ENCODE results near the gene FEM1B. TPM values are rescaled to one million over a fixed set of nuclear protein-coding genes. Genes with fewer than 3 reads are reported as not detected.

FEM1B gene
- total RNA-seq, 1 experiment from 2014 or later = 24.7 TPM

- no peak for DNase-seq (ENCODE audit: low spot score)
Observed at GRCh38 chr15:68322796-68323195, 45.3 kb downstream of the FEM1B start.

DNA sequence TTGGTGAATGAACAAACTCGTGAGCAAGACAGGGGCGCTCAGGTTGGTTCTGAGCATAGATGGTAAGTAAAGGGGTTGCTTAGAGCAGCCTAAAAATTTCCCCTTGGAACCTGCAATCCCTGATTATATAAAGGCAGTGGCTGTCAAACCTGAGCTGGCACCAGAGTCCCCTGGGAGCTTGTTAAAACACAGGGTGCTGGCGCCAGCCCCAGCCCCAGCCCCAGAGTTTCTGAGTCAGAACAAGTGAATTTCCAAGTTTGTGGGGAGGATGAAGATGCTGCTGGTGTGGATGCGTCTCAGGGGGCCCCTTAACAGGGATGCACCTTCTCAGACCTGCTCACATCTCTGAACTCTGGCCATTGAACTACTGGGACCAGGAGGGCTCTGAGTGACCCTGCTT, 48.2 kb downstream of the FEM1B start:
- DNase-seq (ENCODE audit: low spot score) = peak; percentile 39

DNA sequence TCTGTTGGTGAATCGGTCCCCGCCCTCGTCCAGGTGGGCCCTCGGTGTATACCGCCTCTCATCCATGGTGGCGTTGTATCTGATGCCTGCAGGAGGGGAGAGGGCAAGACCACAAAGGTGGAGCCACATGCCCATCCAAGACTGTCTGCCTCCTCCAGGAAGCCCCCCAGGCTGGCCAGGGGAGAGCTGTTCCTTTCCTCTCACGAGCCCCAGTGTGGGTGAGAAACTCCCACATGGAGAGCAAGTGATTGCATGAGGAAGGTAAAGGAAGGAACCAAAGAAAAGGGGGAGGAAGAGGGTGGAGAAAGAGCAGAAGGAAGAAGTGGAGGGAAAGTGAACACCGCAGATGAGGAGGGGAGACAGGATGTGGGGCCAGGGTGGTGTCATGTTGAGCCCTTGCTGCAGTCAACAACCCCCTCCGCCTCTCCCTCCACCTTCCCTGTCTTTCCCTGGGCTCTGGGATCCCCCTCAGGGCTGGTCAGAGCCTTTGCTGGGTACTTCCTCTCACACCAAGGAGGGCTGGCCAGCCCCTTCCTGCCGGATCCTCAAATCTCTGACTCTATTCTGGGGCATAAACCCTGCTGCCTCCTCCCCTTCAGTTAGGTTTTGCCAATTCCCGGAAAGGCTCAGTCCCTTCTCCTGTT, 49.3 kb downstream of the FEM1B start:
- DNase-seq (ENCODE audit: low spot score) = no peak

DNA sequence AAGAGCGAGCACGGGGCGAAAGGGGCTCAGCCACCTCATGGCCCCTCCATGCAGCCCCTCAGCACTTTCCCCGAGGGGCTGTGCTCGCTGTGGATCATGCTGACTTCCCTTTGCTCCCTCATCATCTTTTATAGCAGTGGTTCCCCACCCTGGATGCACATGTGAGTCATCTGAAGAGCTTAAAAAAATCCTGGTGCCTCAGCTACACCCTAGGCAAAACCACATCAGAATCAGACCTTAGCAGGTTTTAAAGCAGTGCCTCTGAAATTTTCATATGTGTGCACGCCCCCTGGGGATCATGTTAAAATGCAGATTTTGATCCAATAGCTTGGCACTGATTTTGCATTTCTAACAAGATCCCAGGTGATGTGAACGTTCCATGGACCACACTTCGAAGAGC, 50.9 kb downstream of the FEM1B start:
- peak; percentile 35 for DNase-seq (ENCODE audit: low spot score)

- DNase-seq (ENCODE audit: low spot score) = no peak
Observed at GRCh38 chr15:68328964-68329363, 51.4 kb downstream of the FEM1B start.

GRCh38 chr15:68330416-68330815, 52.9 kb downstream of the FEM1B start:
- DNase-seq (ENCODE audit: low spot score) = no peak

- DNase-seq (ENCODE audit: low spot score) = no peak
Observed at GRCh38 chr15:68330901-68331300, 53.4 kb downstream of the FEM1B start.

GRCh38 chr15:68332266-68332665, 54.7 kb downstream of the FEM1B start:
- no peak for DNase-seq (ENCODE audit: low spot score)

- peak; percentile 54 for DNase-seq (ENCODE audit: low spot score)
Observed at GRCh38 chr15:68333775-68334470, 56.4 kb downstream of the FEM1B start.

- DNase-seq (ENCODE audit: low spot score) = peak; percentile 70
Observed at GRCh38 chr15:68334661-68335124, 57.1 kb downstream of the FEM1B start.

- DNase-seq (ENCODE audit: low spot score) = peak; percentile 90
Observed at GRCh38 chr15:68335251-68335650, 57.7 kb downstream of the FEM1B start.

GRCh38 chr15:68335655-68336054, 58.1 kb downstream of the FEM1B start:
- DNase-seq (ENCODE audit: low spot score) = no peak

DNA sequence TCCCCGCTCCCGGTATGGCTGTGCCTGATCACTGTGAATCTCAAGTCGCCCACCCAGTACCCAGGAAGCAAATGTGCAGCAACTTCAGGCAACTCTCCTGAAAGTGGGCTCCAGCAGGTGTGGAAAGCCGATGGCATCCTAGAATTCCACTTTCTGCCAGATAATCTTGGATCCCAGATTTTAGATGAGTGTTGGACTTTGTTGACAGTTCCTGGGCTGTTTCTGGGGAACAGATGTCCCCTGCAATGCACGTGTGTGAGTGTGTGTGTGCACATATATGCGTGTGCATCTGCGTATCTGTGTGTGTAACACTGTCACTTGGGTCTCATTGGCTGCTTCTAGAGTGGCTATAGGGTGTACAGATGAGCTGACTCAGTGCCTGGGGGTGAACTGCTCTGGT, 59.0 kb downstream of the FEM1B start:
- no peak for DNase-seq (ENCODE audit: low spot score)

DNA sequence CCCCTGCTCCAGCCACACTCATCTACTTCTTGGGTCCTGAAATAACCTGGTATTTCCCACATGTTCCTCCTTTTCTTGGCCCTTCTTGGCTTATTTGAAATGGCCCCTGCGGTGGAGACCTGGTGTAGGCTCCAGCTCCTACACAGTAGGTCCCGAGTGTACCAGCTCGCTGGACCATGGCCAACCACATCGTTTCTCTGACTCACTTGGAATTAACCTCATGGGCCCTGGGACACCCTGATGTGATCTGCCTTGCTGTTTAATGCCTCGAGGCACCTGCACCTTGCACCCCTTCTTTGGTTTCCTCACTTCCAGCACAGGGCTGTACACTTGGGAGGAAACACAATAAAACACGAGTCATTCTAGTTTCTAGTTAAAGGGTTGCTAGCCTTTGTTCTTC, 60.3 kb downstream of the FEM1B start:
- peak; percentile 40 for DNase-seq (ENCODE audit: low spot score)

DNA sequence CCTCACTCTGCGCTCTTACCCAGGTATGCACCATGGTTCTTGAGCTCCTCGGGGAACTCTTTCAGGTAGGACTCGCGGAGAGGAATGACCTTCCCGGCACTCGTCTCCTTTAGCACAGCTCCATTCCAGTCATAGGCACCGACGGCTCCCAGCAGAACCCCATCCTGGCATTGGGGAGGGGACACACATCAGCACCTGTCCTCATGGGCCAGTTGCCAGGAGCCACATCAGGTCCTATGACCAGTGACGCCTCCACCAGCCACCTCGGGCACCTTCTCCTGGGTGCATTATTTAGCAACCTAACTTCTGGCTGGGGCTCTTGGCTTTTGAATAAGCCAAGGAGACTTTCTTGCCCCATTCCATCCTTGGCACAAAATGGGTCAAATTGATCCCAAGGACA, 61.9 kb downstream of the FEM1B start:
- DNase-seq (ENCODE audit: low spot score) = no peak

DNA sequence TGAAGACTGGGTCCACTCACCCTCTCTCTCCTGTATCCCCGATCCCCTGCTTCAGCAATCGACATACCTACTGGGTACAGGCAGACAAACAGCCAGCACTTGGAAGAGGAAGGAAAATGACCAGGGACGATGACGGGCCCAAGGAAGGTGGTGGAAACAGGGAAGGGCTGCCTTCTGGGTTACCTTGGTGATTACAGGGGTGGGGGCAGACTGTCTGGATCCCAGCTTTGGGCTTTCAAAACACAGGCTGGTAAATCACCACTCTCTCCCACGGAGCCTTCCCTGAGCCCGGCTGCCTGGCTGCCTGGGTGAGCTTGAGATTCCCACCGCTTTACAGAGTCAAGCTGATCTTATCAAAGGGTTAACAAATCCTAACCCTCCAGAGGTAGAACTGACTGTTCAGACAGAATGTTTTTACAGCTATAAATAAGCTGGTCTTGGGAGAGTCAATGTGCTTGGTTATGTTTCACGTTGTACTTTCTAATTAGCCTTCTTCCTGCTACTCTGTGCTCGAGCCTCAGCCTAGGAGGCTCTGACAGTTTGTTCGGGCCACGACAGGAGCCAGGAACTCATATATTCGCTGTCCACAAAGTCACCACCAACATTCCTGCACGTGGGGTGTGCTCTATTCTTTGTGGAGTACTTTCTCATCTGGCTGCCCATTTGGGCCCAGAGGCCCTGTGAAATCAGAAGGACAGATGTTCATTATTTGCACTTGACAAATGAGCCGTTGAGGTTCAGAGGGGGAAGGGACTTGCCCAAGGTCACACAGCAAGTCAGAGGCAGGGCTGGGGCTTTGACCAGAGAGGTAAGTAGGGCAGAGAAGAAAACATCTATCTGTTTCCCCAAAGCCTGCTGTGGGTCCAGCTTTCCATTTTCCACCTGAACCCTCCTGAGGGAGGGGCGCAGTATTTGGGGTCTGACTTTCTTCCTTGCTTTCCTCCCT, 63.5 kb downstream of the FEM1B start:
- DNase-seq (ENCODE audit: low spot score) = no peak

GRCh38 chr15:68341760-68342725, 64.5 kb downstream of the FEM1B start:
- no peak for DNase-seq (ENCODE audit: low spot score)

GRCh38 chr15:68343579-68344225, 66.2 kb downstream of the FEM1B start:
- DNase-seq (ENCODE audit: low spot score) = no peak

DNA sequence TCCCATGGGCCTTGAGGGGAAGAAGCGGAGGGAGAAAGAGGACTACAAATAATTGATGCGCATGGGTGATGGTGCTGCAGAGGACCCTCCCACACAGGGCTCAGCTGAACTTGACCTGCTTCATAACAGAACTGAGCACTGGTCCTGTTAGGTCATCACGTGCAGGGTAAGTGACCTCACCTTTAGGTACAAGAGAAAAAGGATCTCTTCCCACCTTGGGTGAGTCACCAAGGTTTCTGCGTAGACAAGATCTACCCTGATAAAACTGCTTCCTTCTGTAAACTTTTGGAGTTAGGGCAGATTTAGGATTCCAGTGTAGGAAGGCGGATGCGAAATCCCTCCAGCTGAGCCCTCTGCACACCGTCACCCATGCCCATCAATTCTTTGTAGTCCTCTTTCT, 67.1 kb downstream of the FEM1B start:
- no peak for DNase-seq (ENCODE audit: low spot score)

All from A172 (cell line).